ENCODE results near the gene MAST1. TPM values are rescaled to one million over a fixed set of nuclear protein-coding genes. Genes with fewer than 3 reads are reported as not detected.

MAST1 gene
- total RNA-seq, 1 experiment from 2014 or later: 28.9 TPM

- Histone ChIP-seq H3K9me2 (ENCODE audit: insufficient read depth) (no peaks in the 10 kb centered on the region), H3K9ac (ENCODE audit: low read length) (no peak overlapping the region), H3K4me2 (ENCODE audit: low read length) (no peak overlapping the region), H3K27ac (ENCODE audit: low read depth, low read length) (no peak overlapping the region), H4K20me1 (ENCODE audit: insufficient read depth) (no peaks in the 10 kb centered on the region), H3K4me1 (ENCODE audit: control insufficient read depth in 1 of 2, insufficient read depth in 2 of 2, low read length in 2 of 2) (peaks cover 0 to 6% of the 10 kb centered on the region in 2 experiments; a peak in 2 of 4 replicates), H3K27me3 (ENCODE audit: insufficient read depth, low read length) (no peaks in the 10 kb centered on the region), H3K79me2 (ENCODE audit: insufficient read depth, low read length) (no peaks in the 10 kb centered on the region), H3K36me3 (ENCODE audit: control insufficient read depth in 1 of 2, insufficient read depth in 2 of 2, low read length in 2 of 2) (peaks cover 0 to 8% of the 10 kb centered on the region in 2 experiments; a peak in 2 of 4 replicates), H3K9me3 (ENCODE audit: control insufficient read depth in 1 of 2, insufficient read depth in 1 of 2, low read depth in 1 of 2, low read length in 2 of 2) (no peaks in the 10 kb centered on the region; a peak in 1 of 4 replicates), H3K4me3 (replicated peaks in 1 of 2; ENCODE audit: low read depth in 1 of 2, low read length in 2 of 2) (no peak overlapping the region), H2AFZ (ENCODE audit: low read depth, low read length, poor library complexity, severe bottlenecking) (no peak overlapping the region)
- intact Hi-C loops (cut with micrococcal nuclease): no loop called here
- TF ChIP-seq POLR2A (IDR thresholded peaks at IDR 0.05; ENCODE audit: borderline replicate concordance, extremely low read depth, insufficient read depth, insufficient read length) (no peak), SP1 (IDR thresholded peaks at IDR 0.05; ENCODE audit: low read depth) (peak; percentile 70; the same call in 1 of the 2 replicates), FOSL1 (IDR thresholded peaks at IDR 0.05; ENCODE audit: low read depth) (no peak)
- ChIA-PET RAD21 (ENCODE audit: low non-redundant PET in 1 of 2, low total read pairs in 2 of 2, uncharacterized antibody in 2 of 2, unreplicated experiment in 2 of 2) (no interaction called here), POLR2A (no interaction called here), CTCF (no interaction called here)
- ATAC-seq (peak; percentile 74), DNase-seq (ENCODE audit: low read depth, low spot score) (no peak)
- no TSS peak for BruUV-seq (replicated peaks)
Measured at GRCh38 chr19:12868540-12869112, 30.3 kb downstream of the MAST1 start.

- Histone ChIP-seq H3K4me3 (replicated peaks in 1 of 2; ENCODE audit: low read depth in 1 of 2, low read length in 2 of 2) (no peak overlapping the region), H3K4me1 (ENCODE audit: control insufficient read depth in 1 of 2, insufficient read depth in 2 of 2, low read length in 2 of 2) (peaks cover 0 to under 1% of the 10 kb centered on the region in 2 experiments; a peak in 2 of 4 replicates), H3K4me2 (ENCODE audit: low read length) (no peak overlapping the region), H3K9me2 (ENCODE audit: insufficient read depth) (no peaks in the 10 kb centered on the region), H4K20me1 (ENCODE audit: insufficient read depth) (no peaks in the 10 kb centered on the region), H2AFZ (ENCODE audit: low read depth, low read length, poor library complexity, severe bottlenecking) (no peak overlapping the region), H3K79me2 (ENCODE audit: insufficient read depth, low read length) (no peaks in the 10 kb centered on the region), H3K27me3 (ENCODE audit: insufficient read depth, low read length) (no peaks in the 10 kb centered on the region), H3K9ac (ENCODE audit: low read length) (no peak overlapping the region), H3K36me3 (ENCODE audit: control insufficient read depth in 1 of 2, insufficient read depth in 2 of 2, low read length in 2 of 2) (peaks cover 0 to 8% of the 10 kb centered on the region in 2 experiments; a peak in 2 of 4 replicates), H3K9me3 (ENCODE audit: control insufficient read depth in 1 of 2, insufficient read depth in 1 of 2, low read depth in 1 of 2, low read length in 2 of 2) (no peaks in the 10 kb centered on the region; a peak in 1 of 4 replicates), H3K27ac (ENCODE audit: low read depth, low read length) (no peak overlapping the region)
- intact Hi-C loops (cut with micrococcal nuclease): no loop called here
- no TSS peak for BruUV-seq (replicated peaks)
- POLR2A ChIA-PET: interaction anchor here (1.1 kb wide), 1 partner anchor 10 kb away, joined by 3 read pairs; the partner anchor contains the start of gene DNASE2
- no peak for TF ChIP-seq CEBPB (IDR thresholded peaks at IDR 0.05; ENCODE audit: low read depth)
- no peak for TF ChIP-seq JUND (IDR thresholded peaks at IDR 0.05)
- no peak for TF ChIP-seq EGR1 (IDR thresholded peaks at IDR 0.05; ENCODE audit: low read depth)
- TF ChIP-seq, protein P1, sequence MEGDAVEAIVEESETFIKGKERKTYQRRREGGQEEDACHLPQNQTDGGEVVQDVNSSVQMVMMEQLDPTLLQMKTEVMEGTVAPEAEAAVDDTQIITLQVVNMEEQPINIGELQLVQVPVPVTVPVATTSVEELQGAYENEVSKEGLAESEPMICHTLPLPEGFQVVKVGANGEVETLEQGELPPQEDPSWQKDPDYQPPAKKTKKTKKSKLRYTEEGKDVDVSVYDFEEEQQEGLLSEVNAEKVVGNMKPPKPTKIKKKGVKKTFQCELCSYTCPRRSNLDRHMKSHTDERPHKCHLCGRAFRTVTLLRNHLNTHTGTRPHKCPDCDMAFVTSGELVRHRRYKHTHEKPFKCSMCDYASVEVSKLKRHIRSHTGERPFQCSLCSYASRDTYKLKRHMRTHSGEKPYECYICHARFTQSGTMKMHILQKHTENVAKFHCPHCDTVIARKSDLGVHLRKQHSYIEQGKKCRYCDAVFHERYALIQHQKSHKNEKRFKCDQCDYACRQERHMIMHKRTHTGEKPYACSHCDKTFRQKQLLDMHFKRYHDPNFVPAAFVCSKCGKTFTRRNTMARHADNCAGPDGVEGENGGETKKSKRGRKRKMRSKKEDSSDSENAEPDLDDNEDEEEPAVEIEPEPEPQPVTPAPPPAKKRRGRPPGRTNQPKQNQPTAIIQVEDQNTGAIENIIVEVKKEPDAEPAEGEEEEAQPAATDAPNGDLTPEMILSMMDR (IDR thresholded peaks at IDR 0.05 in 2 of 3, conservative IDR thresholded peaks at IDR 0.05 in 1 of 3; ENCODE audit: borderline replicate concordance in 1 of 3, insufficient read depth in 1 of 3, low read depth in 2 of 3, low read length in 2 of 3): no peak
- ATAC-seq: no peak
- CTCF ChIA-PET: interaction anchor here (0.7 kb wide), 1 partner anchor 230 kb away, joined by 3 read pairs; no protein-coding TSS in a partner anchor
- DNase-seq (ENCODE audit: low read depth, low spot score): no peak
- RAD21 ChIA-PET (ENCODE audit: low non-redundant PET in 1 of 2, low total read pairs in 2 of 2, uncharacterized antibody in 2 of 2, unreplicated experiment in 2 of 2): no interaction called here
Measured at GRCh38 chr19:12871681-12872080, 33.4 kb downstream of the MAST1 start.
